Epithelial cell of esophagus (primary cell): Measurements from ENCODE around the gene MBD3L2.
A peak's percentile ranks its signal among the peaks of the same experiment; 100 is the strongest.

ENCODE experiments used
- DNase-seq: peaks from one replicate; pipeline ENCODE4 v3.0.0; 2010; ENCODE audit warnings: low read depth
- H3K4me3 ChIP-seq: 2 replicates; pipeline ENCODE4 v1.5.1; 2011; ENCODE audit warnings: mild to moderate bottlenecking, low read length, control low read depth
- CTCF ChIP-seq: IDR thresholded peaks from 2 replicates; pipeline ENCODE4 v1.5.1; 2011; ENCODE audit warnings: low read depth, mild to moderate bottlenecking, low read length, control low read depth, inconsistent platforms; ENCODE audit not compliant: insufficient read depth; ENCODE audit errors: missing control alignments

Gene MBD3L2

GRCh38 chr19:7069904-7070226 is 20.7 kb downstream of the MBD3L2 start:
- DNase-seq: peak; percentile 18
- no peak for TF ChIP-seq CTCF
- H3K4me3 ChIP-seq: peak overlapping the region; percentile 93

- no peak for TF ChIP-seq CTCF
- H3K4me3 ChIP-seq: no peak overlapping the region
- DNase-seq: no peak
Observed at GRCh38 chr19:7072541-7072940, 23.4 kb downstream of the MBD3L2 start.

- no peak for TF ChIP-seq CTCF
- no peak for DNase-seq
- H3K4me3 ChIP-seq: no peak overlapping the region
Observed at GRCh38 chr19:7074705-7075282, 25.7 kb downstream of the MBD3L2 start.

- DNase-seq: no peak
- no peak for TF ChIP-seq CTCF
- H3K4me3 ChIP-seq: no peak overlapping the region
Observed at GRCh38 chr19:7076151-7076550, 27.0 kb downstream of the MBD3L2 start.

- no peak for DNase-seq
- no peak for TF ChIP-seq CTCF
Observed at GRCh38 chr19:7078008-7078407, 28.9 kb downstream of the MBD3L2 start.

GRCh38 chr19:7083076-7083956 is 34.2 kb downstream of the MBD3L2 start:
- peak; percentile 17 for DNase-seq
- no peak overlapping the region for H3K4me3 ChIP-seq
- TF ChIP-seq CTCF: no peak

More at GRCh38 chr19:7078008-7078407, 28.9 kb downstream of the MBD3L2 start:
- no peak overlapping the region for H3K4me3 ChIP-seq
